HepG2 (cell line): ENCODE data around the gene NXN. TPM values are rescaled to one million over a fixed set of nuclear protein-coding genes. Genes with fewer than 3 reads are reported as not detected.

Experiments used
- ATAC-seq: fragments of 200-7000 bp; cut with Tn5 transposase; 3 replicates; pipeline ENCODE4 v1.9.1; 2020; ENCODE audit warnings: mild to moderate bottlenecking, moderate library complexity
- BruUV-seq: library from RNA; stranded (reverse); fragments of 400-500 nt; replicated peaks from 2 replicates; lab custom pipeline; 2021; lab: Mats Ljungman, UMichigan
- CTCF ChIA-PET: fragments of 300-600 bp; formaldehyde crosslinking; extraction: SDS; loops from one replicate; lab custom pipeline; 2021; ENCODE audit warnings: low total read pairs, inconsistent platforms, low intra/inter-chr PET ratio; lab: Yijun Ruan, JAX
- POLR2A ChIA-PET: fragments of 350-600 bp; sonication (Branson Sonifier 250); formaldehyde crosslinking; loops from one replicate; lab custom pipeline; 2020; ENCODE audit warnings: antibody characterized with exemption, inconsistent platforms; lab: Yijun Ruan, JAX
- DNase-seq: peaks from one replicate; pipeline ENCODE4 v3.0.0-alpha.2; 2015; ENCODE audit warnings: low spot score
- FAIRE-seq: peaks from 3 replicates; lab custom pipeline; 2011; peaks lifted over from hg19 to GRCh38; lab: Jason Lieb, UNC
- H2AFZ ChIP-seq: one replicate; pipeline ENCODE4 v1.6.1; 2011; ENCODE audit warnings: low read length, inconsistent platforms
- H3K27ac ChIP-seq: fragments of 300-600 bp; 3 replicates; pipeline ENCODE4 v1.8.0; 2011; ENCODE audit warnings: mixed run types, mild to moderate bottlenecking, mixed read lengths, low read length, inconsistent platforms; ENCODE audit not compliant: insufficient read depth; ENCODE audit errors: extremely low read length
- H3K27me3 ChIP-seq, 2 experiments: fragments of 200-600 bp in 1 of 2; 2 replicates in 1 of 2; 3 replicates in 1 of 2; pipeline versions ENCODE4 v1.6.0 to v1.8.0; 2011; ENCODE audit warnings: low read length in 2 of 2, mild to moderate bottlenecking in 2 of 2, moderate library complexity in 2 of 2, inconsistent platforms in 1 of 2; ENCODE audit not compliant: insufficient read depth in 2 of 2, control insufficient read depth in 1 of 2
- H3K36me3 ChIP-seq, 2 experiments: fragments of 200-600 bp in 1 of 2; replicated peaks in 1 of 2; 2 replicates in 1 of 2; 3 replicates in 1 of 2; pipeline versions ENCODE4 v1.5.1 to v1.8.0; 2011; ENCODE audit warnings: low read length in 2 of 2, inconsistent platforms in 1 of 2; ENCODE audit not compliant: insufficient read depth in 2 of 2, control insufficient read depth in 1 of 2
- H3K4me1 ChIP-seq: 2 replicates; pipeline ENCODE4 v1.5.1; 2012; ENCODE audit warnings: low read length, inconsistent platforms; ENCODE audit not compliant: insufficient read depth
- H3K4me2 ChIP-seq: 2 replicates; pipeline ENCODE4 v1.6.0; 2011; ENCODE audit warnings: low read depth, low read length, inconsistent platforms
- H3K4me3 ChIP-seq, 3 experiments: fragments of 200-600 bp in 1 of 3; sonication (generic), shearing (Covaris generic) in 1 of 3; replicated peaks in 1 of 3; 2 replicates each; pipeline ENCODE4 v1.5.1; 2011 to 2016; ENCODE audit warnings: low read length in 3 of 3, inconsistent platforms in 2 of 3, low read depth in 2 of 3, mild to moderate bottlenecking in 2 of 3, control low read depth in 1 of 3, mixed read lengths in 1 of 3; ENCODE audit not compliant: insufficient read depth in 1 of 3
- H3K79me2 ChIP-seq: one replicate; pipeline ENCODE4 v1.6.1; 2011; ENCODE audit warnings: low read length, inconsistent platforms; ENCODE audit not compliant: insufficient read depth
- H3K9ac ChIP-seq: 2 replicates; pipeline ENCODE4 v1.6.0; 2011; ENCODE audit warnings: mild to moderate bottlenecking, low read depth, low read length, inconsistent platforms; ENCODE audit not compliant: insufficient read depth
- H3K9me3 ChIP-seq: 2 replicates; pipeline ENCODE4 v1.5.1; 2012; ENCODE audit warnings: mild to moderate bottlenecking, low read length
- H4K20me1 ChIP-seq: 2 replicates; pipeline ENCODE4 v1.6.0; 2011; ENCODE audit warnings: inconsistent platforms, mild to moderate bottlenecking, low read length, moderate library complexity; ENCODE audit not compliant: insufficient read depth
- AGO2 ChIP-seq: fragments of 200-400 bp; formaldehyde crosslinking; optimal IDR thresholded peaks from 2 replicates; pipeline ENCODE3; 2017; ENCODE audit warnings: mild to moderate bottlenecking, low read depth, low read length, moderate library complexity
- ATF7-NPFF ChIP-seq: sonication (generic); formaldehyde crosslinking; IDR thresholded peaks from 2 replicates; pipeline ENCODE4 v1.8.1; 2023; ENCODE audit warnings: mild to moderate bottlenecking, low read depth, missing genetic modification reagents, moderate library complexity
- BCL6 ChIP-seq: IDR thresholded peaks from 2 replicates; pipeline ENCODE4 v1.6.1; 2016; ENCODE audit warnings: missing genetic modification reagents, missing compliant biosample characterization
- CHD4 ChIP-seq: fragments of 200-600 bp; sonication (generic); IDR thresholded peaks from 2 replicates; pipeline ENCODE4 v1.7.0; 2017; ENCODE audit warnings: mild to moderate bottlenecking, low read length, borderline replicate concordance
- HNRNPK ChIP-seq: fragments of 200-400 bp; formaldehyde crosslinking; IDR thresholded peaks from 2 replicates; pipeline ENCODE4 v1.6.1; 2018; ENCODE audit warnings: low read length, low read depth, moderate library complexity, mild to moderate bottlenecking; ENCODE audit not compliant: poor library complexity, severe bottlenecking
- KAT8 ChIP-seq: IDR thresholded peaks from 2 replicates; pipeline ENCODE4 v1.6.1; 2016; ENCODE audit warnings: missing genetic modification reagents, missing compliant biosample characterization
- POLR2A ChIP-seq, 2 experiments: IDR thresholded peaks; 2 replicates each; pipeline ENCODE4 v1.6.1; 2011; ENCODE audit warnings: low read depth in 2 of 2, low read length in 2 of 2, mild to moderate bottlenecking in 1 of 2, moderate library complexity in 1 of 2; ENCODE audit not compliant: insufficient read depth in 1 of 2
- SSRP1 ChIP-seq: IDR thresholded peaks from 2 replicates; pipeline ENCODE4 v1.6.1; 2016; ENCODE audit warnings: control low read depth
- ZC3H13 ChIP-seq: sonication (generic); formaldehyde crosslinking; IDR thresholded peaks from 2 replicates; pipeline ENCODE4 v1.8.1; 2023; ENCODE audit warnings: mild to moderate bottlenecking, missing genetic modification reagents, moderate library complexity
- ZNF136 ChIP-seq: sonication (generic); formaldehyde crosslinking; IDR thresholded peaks from 2 replicates; pipeline ENCODE4 v1.8.1; 2022; ENCODE audit warnings: low read depth, mild to moderate bottlenecking, moderate library complexity, missing genetic modification reagents
- ZNF343 ChIP-seq: sonication (generic); formaldehyde crosslinking; IDR thresholded peaks from 2 replicates; pipeline ENCODE4 v1.4.0; 2020; ENCODE audit warnings: mild to moderate bottlenecking, missing genetic modification reagents
- ZNF530 ChIP-seq: sonication (generic); formaldehyde crosslinking; IDR thresholded peaks from 2 replicates; pipeline ENCODE4 v1.5.0; 2020; ENCODE audit warnings: low read depth, mild to moderate bottlenecking, missing genetic modification reagents
- ZNF720 ChIP-seq: sonication (generic); formaldehyde crosslinking; IDR thresholded peaks from 2 replicates; pipeline ENCODE4 v1.4.0; 2020; ENCODE audit warnings: missing genetic modification reagents
- WGBS: methylation state at CpG from one replicate; pipeline ENCODE4 v1.1.6; 2017; ENCODE audit warnings: low lambda C conversion rate; 5-methylcytosine and 5-hydroxymethylcytosine counted together
- in situ Hi-C: cut with HindIII; loops from 2 replicates; pipeline ENCODE4 v1.10.0; 2017; ENCODE audit warnings: low pct_unique_long_range_greater_than_20kb; ENCODE audit not compliant: extremely low pct_ligation_motif_present
- intact Hi-C: fragments of 100-400 bp; cut with micrococcal nuclease; formaldehyde crosslinking; loops from one replicate; pipeline ENCODE4 v1.10.0; 2022; ENCODE audit not compliant: unreplicated experiment
- polyA plus RNA-seq, 8 experiments: library from polyadenylated mRNA; depleted of rRNA in 3 of 8; stranded (reverse) in 7 of 8; unstranded in 1 of 8; fragments of >200 nt; fragmentation: Illumina TruSeq in 4 of 8; extraction: Trizol in 4 of 8; gene quantifications; 2 replicates each; pipeline versions ENCODE4 v1.2.1 to v1.2.3, GENCODE V29; 2011 to 2016; ENCODE audit warnings: low read depth in 4 of 8, missing spikeins in 1 of 8, mixed read lengths in 1 of 8; ENCODE audit not compliant: insufficient read depth in 1 of 8
- total RNA-seq, 5 experiments: library from RNA; depleted of rRNA; stranded (reverse); fragments of >200 nt; fragmentation: Illumina TruSeq; extraction: Trizol; gene quantifications; 2 replicates each; pipeline ENCODE4 v1.2.3, GENCODE V29; 2016; ENCODE audit warnings: low read depth in 1 of 5

The NXN gene
- total and polyA plus RNA-seq, 2 of the 13 experiments (the other 11 are each of a cell fraction or from before 2014, with no cell fraction given), result 22.2 to 24.3 TPM

GRCh38 chr17:1003633-1003971 is 24.0 kb upstream of the NXN start:
- H3K27ac ChIP-seq, result no peak overlapping the region
- in situ Hi-C loops, result no loop called here
- no peak overlapping the region for H3K9ac ChIP-seq
- ChIA-PET POLR2A (no interaction called here), CTCF (no interaction called here)
- 87% methylated on average over 3 of the region's 5 CpGs for WGBS
- DNase-seq, result no peak
- H3K9me3 ChIP-seq, result no peaks in the 10 kb centered on the region
- H3K4me2 ChIP-seq, result no peak overlapping the region
- TF ChIP-seq ZNF343 (no peak), SSRP1 (CRISPR knock-in tag) (no peak), CHD4 (no peak), KAT8 (CRISPR knock-in tag) (no peak), ZNF136 (CRISPR knock-in tag) (no peak), ZNF530 (CRISPR knock-in tag) (no peak), AGO2 (peak; percentile 67), ATF7-NPFF (CRISPR knock-in tag) (no peak)
- no peak overlapping the region for H3K4me3 ChIP-seq
- peaks cover 7 to 26% of the 10 kb centered on the region in 2 experiments for H3K36me3 ChIP-seq
- peaks cover 35% of the 10 kb centered on the region for H3K4me1 ChIP-seq
- intact Hi-C loops, result no loop called here
- H2AFZ ChIP-seq, result no peak overlapping the region
- no TSS peak for BruUV-seq
- no peaks in the 10 kb centered on the region for H3K27me3 ChIP-seq
- no peak for ATAC-seq
- peaks cover 4% of the 10 kb centered on the region; the same call in 1 of the 2 replicates for H4K20me1 ChIP-seq
- FAIRE-seq, result no peak
- H3K79me2 ChIP-seq, result peaks cover 6% of the 10 kb centered on the region

- H3K9me3 ChIP-seq, result no peaks in the 10 kb centered on the region
- WGBS, result 89% methylated on average over 16 of the region's 19 CpGs
- H2AFZ ChIP-seq, result no peak overlapping the region
- peaks cover 7 to 26% of the 10 kb centered on the region in 2 experiments for H3K36me3 ChIP-seq
- DNase-seq (no peak), ATAC-seq (no peak), FAIRE-seq (no peak)
- peaks cover 4% of the 10 kb centered on the region; the same call in 1 of the 2 replicates for H4K20me1 ChIP-seq
- no peak overlapping the region for H3K4me3 ChIP-seq
- peaks cover 41% of the 10 kb centered on the region for H3K4me1 ChIP-seq
- H3K27me3 ChIP-seq, result no peaks in the 10 kb centered on the region
- TF ChIP-seq BCL6 (CRISPR knock-in tag) (peak; percentile 78), ZNF720 (CRISPR knock-in tag) (no peak), ZC3H13 (0 out of 2 replicates have a peak, but pooled peaks have one; percentile 14), POLR2A (IDR thresholded peaks at IDR 0.05; ENCODE audit: insufficient read depth in 1 of 2, low read depth in 2 of 2, low read length in 2 of 2) (0 out of 4 replicates have a peak, but pooled peaks of 1 of the 2 experiments have one; percentile 1), HNRNPK (no peak)
- ChIA-PET POLR2A (no interaction called here), CTCF (no interaction called here)
- in situ Hi-C loops, result no loop called here
- no peak overlapping the region for H3K27ac ChIP-seq
- H3K9ac ChIP-seq, result no peak overlapping the region
- intact Hi-C loops, result no loop called here
- H3K79me2 ChIP-seq, result peaks cover 13% of the 10 kb centered on the region
- BruUV-seq, result no TSS peak
- H3K4me2 ChIP-seq, result no peak overlapping the region
Observed at GRCh38 chr17:1002771-1003555, 23.4 kb upstream of the NXN start.
